LNCAP (cell line): ENCODE data around the gene SLX9.

Experiments used
- TF ChIP-seq, protein P1 (sequence below): fragments of 450-650 bp; IDR thresholded peaks from 2 replicates; pipeline ENCODE4 v1.5.1; 2017; ENCODE audit warnings: mild to moderate bottlenecking

SLX9 gene

DNA sequence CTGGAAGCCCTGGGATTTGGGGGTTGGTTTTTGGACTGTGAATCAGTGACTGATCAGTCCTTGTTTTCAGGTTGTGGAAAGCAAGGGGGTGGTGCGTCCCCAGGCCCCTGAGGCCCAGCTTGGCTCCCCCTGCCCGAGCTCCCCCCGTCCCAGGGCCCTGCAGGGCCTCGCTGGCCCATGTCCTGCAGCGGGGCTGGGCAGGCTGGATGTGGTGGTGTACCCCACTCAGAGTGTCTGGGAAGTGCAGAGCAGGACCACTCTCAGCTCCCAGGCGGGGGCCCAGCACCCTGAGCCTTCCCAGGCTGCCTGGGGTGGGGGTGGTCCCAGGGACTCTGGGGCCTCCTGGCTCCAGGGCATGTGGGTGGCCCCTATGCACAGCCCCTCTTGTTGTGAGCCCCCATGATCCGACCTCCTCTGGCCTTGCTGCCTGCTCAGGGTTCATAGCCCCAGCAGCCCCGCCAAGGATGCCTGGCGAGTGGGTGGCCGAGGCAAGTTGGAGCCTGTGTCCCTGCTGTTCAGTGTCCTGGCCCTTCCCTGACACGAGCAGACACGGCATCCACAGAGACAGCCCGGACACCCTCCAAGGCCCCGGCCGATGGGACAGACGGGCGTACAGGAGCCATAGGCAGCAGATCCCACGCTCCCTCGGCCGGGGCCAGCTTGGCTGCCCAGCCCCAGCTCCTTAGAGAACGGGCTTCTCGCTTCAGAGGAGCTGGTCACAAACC lies 37.9 kb downstream of the SLX9 start:
- TF ChIP-seq, protein P1, sequence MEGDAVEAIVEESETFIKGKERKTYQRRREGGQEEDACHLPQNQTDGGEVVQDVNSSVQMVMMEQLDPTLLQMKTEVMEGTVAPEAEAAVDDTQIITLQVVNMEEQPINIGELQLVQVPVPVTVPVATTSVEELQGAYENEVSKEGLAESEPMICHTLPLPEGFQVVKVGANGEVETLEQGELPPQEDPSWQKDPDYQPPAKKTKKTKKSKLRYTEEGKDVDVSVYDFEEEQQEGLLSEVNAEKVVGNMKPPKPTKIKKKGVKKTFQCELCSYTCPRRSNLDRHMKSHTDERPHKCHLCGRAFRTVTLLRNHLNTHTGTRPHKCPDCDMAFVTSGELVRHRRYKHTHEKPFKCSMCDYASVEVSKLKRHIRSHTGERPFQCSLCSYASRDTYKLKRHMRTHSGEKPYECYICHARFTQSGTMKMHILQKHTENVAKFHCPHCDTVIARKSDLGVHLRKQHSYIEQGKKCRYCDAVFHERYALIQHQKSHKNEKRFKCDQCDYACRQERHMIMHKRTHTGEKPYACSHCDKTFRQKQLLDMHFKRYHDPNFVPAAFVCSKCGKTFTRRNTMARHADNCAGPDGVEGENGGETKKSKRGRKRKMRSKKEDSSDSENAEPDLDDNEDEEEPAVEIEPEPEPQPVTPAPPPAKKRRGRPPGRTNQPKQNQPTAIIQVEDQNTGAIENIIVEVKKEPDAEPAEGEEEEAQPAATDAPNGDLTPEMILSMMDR = no peak

GRCh38 chr21:44979687-44980561 lies 40.1 kb downstream of the SLX9 start:
- TF ChIP-seq, protein P1 = no peak

- TF ChIP-seq, protein P1 = no peak
Measured at GRCh38 chr21:44980562-44981489, 41.0 kb downstream of the SLX9 start.

GRCh38 chr21:44982558-44983250 lies 42.9 kb downstream of the SLX9 start:
- TF ChIP-seq, protein P1 = no peak

- TF ChIP-seq, protein P1 = no peak
Measured at GRCh38 chr21:44983421-44984206, 43.8 kb downstream of the SLX9 start.

DNA sequence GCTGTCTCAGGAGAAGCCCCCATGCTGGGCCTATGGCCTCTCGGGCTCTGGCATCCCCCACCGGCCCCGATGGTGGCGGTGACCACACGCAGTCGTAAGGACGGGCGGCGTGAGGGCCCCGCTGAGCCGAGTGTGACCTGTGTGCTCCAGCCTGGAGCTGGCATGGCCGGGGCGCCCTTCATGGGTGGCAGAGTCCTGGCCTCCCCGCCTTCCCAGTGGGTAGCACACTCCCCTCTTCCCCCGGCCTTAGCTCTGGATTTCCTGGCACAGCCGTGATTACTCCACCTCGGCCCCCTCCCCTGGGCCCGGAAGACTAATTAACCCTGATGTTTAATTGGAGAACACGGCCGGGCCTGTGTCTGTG lies 44.6 kb downstream of the SLX9 start:
- TF ChIP-seq, protein P1 = no peak
